HG03139 (cell line): ENCODE measurements around the gene COMP.
"Not testable (repeated sequence)": the region's sequence is repeated elsewhere in the genome, so short reads cannot be mapped to it uniquely, and the experiment has no call there.

ENCODE experiments used
- ATAC-seq: cut with Tn5 transposase; IDR thresholded peaks from one replicate; pipeline ENCODE4 v1.9.1; 2021; ENCODE audit not compliant: unreplicated experiment

COMP gene

DNA sequence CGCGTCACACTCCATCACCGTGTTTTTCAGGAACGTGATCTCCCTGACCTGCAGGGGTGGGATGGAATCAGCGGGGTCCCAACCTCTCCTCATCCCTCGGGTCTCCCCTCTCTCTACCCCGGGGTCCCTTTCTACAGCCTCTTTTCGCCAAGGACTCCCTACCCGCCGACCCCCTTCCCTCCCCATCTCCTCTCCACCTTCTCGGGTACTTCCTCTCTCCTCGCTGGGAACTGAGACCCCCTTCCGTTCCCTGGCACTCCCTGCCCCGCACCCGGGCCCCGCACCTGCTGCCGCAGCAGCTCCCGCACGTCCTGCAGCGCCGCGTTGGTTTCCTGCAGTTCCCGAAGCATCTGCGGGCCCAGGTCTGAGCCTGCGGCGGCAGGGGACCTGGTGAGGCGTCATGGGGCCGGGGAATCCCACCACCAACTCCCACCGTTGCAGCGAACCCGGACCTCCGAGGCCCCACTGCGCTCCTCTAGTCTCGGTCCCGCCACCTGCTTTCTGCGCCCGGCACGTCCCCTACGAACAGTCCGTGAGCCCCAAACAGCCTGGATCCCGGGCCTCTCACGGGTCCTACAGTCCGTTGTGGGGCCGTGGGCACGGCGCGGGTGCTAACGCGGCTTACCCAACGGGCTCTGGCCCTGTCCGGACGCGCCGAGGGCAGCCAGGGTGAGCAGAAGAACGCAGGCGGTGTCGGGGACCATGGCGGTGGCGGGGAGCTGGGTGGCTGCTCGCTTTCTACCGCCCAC, at the start of gene COMP:
Gene COMP (minus strand): TSS at position 740 of the 749 bp plus-strand sequence. CDS start 36 bp downstream, at position 704.
- ATAC-seq, result no peak

DNA sequence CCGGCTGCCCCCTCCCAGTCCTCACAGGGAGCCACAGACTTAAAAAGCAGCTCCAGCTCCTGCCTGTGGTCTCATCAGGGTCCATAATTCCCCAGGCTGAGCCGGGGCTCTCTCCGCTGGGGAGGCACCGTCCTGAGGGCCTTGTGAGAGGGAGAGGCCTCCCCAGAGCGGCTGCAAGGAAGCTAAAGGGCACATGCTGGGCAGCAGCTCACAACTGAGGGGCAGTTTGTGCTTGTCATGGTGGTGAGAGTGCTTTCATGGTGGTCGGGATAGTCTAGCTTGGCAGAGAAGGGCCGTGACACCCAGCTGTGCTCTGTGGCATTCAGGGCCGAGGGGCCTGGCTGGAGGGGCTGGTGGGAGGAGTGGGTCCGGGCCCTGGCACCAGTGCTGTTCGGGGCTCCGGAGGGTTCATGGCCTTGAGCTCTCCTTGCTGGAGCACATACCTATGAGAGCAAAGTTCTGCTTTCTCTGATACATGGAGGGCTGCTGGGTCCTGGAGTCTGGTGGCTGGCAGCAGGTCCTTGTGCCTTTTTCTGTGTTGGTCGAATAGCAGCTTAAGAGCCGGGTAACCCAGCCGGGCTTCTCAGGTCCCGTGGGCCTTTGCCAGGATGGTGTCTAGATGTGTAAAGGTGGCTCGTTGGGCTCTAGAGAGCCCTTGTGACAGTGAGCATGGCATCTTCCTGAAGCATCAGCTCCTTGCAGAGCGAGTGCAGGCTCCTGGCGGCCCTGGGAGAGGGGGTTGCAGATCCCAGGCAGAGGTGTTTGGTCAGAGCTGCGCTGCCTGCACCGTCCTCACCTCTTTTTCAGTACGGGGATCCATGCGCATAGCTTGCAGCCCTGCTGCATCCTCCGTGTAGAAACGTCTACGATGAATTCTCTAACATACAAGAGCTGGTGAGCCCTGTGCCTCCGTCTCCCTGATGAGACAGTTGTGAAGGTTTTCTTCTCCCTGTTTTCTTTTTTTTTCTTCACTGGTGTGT, 49.5 kb upstream of the COMP start:
- no peak for ATAC-seq

DNA sequence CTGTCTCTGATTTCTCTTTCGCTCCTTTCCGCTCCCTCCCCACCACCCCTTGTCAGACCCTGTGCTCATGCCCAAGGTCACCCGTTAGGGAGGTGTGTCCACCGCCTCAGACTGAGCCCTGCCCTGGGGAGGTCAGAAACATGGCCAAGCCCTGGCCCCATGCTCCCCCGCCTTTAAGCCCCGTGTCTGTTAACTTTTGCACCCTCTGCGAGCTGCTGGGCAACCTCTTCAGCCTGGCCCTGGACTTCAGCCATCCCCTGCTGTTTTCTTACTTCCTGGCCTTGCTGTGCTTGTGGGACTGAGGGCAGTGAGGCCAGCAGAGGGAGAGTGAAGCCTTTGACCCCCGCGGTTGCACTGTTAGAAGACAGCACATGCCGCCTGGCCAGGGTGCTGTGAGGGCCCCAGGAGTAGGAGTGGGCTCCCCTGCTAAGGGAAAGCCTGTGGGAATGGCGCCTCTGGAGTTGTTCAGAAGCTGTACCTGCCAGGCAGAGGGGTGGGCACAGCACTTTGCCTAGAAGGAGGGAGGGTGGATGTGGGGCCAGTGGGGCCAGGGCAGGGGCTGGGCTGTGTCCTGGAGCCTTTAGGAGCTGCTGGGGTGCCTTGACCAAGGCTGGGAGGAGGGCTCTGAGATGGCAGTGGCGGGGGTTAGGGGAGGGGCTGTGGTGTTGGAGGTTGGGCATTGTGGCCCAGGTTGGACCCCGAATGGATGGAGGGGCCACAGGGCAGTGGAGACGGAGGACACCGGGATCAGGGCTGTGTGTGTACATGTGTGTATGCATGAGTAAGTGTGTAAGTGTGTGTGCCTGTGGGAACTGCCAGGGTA, 48.6 kb upstream of the COMP start:
- no peak for ATAC-seq

DNA sequence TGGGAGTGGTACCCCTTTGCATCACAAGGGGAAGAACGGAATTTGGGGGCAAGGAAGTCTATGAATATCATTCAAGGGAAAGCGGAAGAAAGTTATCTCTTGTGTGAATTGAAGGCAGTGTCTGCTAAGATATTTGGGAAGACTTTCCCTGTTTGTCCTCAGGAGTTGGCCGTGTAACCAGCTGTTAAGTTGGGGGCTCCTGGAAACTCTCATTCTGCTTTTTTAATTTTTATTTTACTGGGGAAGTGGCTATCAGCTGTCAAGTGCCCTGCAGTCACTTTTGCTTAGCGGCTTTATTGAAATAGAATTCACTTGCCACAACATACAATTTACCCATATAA, 43.5 kb upstream of the COMP start:
- no peak for ATAC-seq

DNA sequence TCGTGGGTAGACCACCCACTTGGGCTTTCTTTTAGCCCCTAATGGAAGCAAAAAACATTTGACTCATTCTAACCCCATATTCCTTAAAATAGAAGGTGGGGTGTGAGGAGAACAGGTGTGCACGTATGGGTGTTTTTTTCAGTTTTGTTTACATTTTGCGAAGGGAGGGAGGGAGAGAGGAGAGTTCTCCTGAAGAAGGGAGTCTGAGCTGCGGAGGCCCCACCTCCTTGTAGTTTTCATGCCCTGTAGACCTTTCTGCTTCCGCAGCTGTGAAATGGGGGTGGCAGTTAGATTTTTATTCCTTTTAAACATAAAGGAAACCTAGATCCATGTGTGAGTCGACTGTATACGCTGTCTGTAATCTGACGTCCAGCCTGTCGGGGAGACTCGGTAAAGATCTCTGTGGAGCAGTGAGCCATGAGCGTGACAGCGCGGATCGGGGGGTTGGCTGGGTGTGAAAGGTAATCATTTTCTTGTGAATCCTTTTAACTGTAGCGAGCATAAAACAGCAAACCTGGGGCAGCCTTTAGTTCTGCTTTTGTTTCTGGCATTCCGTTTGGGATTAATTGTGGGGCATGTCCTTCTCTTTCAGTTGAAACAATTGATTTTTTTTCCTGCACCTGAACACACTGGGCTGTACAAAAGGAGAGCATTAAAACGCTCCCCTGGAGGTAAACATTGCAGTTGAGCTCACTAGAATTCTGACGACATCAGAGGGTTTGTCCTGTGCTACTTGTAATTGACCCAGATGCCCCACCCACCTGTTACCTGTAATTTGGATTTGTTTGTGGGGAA, 42.9 kb upstream of the COMP start:
- ATAC-seq, result no peak

DNA sequence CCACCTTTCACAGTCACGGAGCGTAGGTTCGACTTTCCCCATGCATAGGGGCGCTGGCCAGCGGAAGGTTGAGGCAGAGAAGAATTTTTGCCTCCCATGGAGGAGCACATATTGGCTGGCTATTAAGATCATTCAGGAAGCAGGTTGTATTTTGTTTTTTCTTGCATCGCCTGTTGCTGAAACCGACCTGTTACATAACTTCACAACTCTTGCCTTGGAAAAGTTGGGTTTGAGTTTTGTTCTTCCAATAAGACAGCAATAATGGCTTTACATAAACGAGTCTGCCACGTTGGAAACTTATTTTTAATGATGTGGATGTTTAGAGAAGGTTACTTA, 42.0 kb upstream of the COMP start:
- ATAC-seq, result no peak

DNA sequence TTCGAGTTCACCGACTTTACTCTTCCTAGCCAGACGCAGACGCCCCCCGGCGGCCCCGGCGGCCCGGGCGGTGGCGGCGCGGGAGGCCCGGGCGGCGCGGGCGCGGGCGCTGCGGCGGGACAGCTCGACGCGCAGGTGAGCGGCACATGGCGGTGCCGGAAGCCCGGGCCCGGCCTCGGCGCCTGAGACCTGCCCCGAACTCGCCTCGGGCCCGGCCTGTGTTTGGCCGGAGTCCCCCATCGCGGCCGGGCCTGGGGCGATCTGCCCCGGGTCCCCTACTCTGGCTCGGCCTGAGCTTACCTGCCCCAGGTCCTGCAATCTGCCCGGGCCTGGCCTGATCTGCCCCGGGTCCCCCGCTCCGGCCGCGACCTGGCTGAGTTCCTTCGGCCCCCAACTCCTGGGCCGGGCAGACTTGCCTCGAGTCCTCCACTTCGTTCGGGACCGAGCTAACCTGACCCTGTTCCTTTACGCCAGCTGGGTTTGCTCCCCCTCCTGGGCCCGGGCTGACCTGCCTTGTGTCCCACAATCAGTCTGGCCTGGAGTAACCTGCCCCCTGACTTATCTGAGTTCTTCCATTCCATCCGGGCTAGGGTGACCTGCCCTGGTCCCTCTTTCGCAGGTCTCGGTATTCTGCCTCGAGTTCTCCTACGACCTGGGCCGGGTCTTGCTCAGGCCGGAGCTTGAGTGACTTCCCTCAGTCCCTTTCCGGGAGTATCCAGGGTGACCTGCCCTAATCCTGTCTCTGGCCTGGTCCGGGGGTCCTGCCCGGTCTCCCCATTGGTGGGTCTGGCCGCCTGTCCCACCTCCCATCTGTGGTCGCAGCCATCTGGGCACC, 41.4 kb upstream of the COMP start:
- ATAC-seq, result peak; percentile 21

DNA sequence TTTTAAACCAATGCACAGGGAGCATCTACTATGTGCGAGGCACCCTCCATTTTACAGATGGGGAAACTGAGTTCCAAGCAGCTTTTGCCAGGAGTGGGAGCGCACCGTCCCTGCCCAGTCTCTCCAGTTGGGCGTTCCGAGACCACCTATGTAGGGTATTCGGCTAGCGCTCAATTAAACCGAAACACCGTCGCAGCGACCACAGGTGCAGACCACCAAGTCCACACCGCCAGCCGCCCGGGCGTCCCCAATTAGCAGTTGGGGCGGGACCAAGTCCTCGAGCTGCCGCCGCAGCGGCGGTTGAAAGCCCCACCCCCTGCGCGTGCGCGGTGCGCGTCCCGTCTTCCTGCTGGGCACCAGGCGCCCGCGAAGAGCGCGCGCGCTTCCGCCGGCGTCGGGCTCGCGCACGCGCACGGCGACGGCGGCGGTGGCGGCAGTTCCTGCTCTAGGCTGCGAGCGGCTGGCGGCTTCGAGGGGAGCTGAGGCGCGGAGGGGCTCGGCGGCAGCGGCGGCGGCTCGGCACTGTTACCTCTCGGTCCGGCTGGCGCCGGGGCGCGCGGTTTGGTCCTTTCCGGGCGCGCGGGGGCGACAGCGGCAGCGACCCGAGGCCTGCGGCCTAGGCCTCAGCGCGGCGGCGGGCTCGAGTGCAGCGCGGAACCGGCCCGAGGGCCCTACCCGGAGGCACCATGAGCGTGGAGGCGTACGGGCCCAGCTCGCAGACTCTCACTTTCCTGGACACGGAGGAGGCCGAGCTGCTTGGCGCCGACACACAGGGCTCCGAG, 40.6 kb upstream of the COMP start, which contains the start of gene UPF1:
Gene UPF1 (plus strand): TSS at position 436 of the 782 bp plus-strand sequence. CDS start 251 bp downstream, at position 687.
- peak; percentile 70 for ATAC-seq

DNA sequence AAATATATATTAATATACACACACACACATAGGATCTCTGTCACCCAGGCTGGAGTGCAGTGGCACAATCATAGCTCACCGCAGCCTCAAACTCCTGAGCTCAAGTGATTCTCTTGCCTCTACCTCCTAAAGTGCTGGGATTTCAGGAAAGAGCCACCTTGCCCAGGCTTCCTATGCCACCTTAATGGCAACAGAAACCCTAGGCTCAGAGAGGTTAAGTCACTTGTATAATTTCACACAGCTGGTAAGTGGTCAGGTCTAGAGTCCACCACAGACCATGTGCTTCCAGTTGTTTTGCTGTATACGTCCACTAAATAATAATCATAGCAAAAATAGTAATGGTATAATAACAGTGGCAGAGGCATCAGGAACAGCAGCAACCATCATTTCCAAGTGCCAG, 39.4 kb upstream of the COMP start:
- no peak for ATAC-seq

DNA sequence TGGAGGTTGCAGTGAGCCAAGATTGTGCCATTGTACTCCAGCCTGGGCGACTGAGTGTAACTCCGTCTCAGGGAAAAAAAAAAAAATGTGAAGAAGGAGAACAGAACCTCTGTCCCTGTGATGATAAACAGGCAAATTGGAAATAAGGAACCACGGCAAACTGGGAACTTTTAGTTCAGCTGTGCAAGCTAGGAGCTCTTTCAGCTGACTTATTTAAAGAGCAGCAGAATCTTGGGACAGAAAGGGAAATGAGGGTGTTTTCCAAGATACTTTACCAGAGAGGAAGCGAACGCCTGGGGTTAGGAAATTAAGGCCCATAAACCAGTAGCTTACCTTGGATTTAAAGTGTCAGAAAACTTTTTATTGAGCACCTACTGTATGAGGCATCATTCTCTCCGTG, 37.7 kb upstream of the COMP start:
- no peak for ATAC-seq

DNA sequence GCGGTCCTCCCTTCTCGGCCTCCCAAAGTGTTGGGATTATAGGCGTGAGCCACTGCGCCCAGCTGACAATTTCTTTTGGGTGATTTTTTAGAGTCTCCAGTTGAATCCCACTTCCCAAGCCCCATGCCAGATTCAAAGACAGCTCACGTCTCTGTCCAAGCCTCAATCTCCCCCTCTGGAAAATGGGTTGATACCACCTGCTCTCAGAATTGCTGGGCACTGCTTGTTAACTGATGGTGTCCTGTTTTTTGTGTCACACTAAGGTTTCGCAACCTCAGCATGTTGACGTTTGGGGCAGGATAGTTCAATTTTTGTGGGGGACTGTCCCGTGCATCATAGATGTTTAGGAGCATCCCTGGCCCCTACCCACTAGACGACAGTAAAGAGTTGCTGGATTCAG, 26.5 kb upstream of the COMP start:
- no peak for ATAC-seq

DNA sequence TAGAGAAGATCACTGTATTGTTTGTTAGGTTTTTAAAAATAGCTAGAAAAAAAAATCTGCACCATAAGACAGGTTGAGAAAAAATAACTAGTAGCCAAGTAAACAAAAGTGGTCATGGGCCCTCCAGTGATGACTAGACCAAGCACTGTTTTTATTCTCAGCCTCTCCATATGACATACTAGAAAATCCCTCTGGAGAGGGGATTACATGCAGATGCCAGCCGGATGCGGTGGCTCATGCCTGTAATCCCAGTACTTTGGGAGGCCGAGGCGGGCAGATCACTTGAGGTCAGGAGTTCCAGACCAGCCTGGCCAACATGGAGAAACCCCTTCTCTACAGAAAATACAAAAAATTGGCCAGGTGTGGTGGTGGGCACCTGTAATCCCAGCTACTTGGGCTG, 25.5 kb upstream of the COMP start:
- not testable (repeated sequence) for ATAC-seq

DNA sequence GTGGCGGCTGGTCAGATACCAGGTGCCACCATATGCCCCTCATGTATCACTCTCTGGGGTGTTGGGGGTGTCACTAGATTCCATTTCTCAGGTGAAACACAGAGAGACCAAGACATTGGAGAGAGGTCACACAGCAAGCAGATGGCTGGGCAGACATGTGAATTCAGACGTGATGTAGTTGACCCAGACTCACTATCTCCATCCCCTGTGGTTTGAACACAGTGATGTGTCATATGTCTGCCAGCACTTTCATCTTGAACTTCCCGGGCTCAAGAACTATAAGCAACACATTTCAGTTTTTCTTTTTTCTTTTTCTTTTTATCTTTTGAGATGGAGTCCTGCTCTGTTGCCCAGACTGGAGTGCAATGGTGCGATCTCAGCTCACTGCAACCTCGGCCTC, 24.6 kb upstream of the COMP start:
- ATAC-seq, result no peak

DNA sequence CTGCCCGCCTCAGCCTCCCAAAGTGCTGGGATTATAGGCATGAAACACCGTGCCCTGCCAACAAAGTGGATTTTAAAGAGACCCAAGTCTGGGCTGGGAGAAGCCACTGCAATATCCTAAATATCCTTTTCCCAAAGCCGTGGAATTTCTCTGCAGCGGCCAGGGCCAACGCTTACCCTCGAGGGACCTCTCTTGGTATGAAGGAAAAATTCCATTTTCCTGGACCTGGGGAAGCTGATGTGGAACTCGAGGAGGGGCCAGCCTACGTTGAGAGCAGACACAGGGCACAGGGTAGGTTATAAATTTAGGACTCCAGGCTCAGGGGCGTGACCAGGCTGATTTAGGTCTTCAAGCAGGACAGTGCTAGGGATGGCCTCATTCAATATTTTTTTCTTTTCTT, 23.0 kb upstream of the COMP start:
- no peak for ATAC-seq

DNA sequence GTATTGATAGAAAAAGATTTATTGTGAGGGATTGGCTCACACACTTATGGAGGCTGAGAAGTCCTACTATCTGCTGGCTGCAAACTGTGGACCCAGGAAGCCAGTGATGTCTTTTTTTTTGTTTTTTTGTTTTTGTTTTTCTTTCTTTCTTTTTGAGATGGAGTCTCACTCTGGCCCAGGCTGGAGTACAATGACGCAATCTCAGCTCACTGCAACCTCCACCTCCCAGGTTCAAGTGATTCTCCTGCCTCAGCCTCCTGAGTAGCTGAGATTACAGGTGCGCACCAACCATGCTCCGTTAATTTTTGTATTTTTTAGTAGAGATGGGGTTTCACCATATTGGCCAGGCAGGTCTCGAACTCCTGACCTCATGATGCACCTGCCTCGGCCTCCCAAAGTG, 20.5 kb upstream of the COMP start:
- not testable (repeated sequence) for ATAC-seq

DNA sequence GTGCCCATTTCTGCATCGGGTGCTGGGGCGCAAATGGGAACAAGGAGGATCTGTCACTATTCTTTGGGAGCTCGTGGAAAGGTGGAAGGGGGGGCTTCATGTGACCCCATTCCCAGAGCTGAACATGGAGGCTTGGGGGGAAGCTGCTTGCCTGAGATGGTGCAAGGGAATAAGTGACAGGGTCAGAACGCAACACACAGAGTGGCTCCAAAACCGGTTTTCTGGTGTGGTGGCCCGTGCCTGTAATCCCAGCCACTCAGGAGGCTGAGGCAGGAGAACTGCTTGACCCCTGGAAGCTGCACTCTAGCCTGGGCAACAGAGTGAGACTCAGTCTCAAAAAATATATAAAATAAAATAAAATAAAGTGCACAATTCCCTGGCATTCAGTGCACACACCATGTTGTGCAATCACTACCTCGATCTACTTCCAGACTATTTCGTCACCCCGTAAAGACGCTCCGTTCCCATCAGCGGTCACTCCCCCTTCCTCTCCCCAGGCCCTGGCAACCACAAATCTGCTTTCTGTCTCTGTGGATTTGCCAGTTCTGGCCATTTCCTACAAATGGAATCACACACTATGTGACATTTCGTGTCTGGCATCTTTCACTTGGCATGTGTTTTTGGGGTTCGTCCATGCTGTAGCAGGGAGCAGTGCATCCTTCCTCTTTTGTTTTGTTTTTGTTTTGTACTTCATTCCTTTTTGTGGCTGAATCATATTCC, 18.2 kb upstream of the COMP start:
- no peak for ATAC-seq

DNA sequence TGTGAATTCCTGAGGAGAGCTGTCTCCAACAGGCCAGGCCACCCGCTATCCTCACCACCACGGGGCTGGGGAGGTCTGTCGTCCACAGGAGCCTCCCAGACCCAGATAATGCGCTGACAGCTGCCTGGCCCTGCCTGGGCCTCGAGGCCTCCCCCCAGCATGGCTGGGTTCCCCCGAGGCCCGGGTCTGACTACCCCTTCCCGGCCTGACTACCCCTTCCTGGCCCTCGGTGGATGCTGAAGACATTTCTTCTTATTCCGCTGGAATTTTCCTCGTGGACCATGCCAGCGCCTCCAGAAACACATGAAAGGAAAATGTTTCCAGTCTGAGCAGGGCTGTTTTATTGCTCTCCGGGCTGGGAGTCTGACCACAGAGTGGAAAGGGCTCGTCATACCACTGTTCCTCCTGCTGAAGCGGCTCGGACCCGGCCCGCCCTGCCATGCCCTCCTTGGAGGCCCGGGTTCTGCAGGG, 16.8 kb upstream of the COMP start:
- ATAC-seq, result no peak

DNA sequence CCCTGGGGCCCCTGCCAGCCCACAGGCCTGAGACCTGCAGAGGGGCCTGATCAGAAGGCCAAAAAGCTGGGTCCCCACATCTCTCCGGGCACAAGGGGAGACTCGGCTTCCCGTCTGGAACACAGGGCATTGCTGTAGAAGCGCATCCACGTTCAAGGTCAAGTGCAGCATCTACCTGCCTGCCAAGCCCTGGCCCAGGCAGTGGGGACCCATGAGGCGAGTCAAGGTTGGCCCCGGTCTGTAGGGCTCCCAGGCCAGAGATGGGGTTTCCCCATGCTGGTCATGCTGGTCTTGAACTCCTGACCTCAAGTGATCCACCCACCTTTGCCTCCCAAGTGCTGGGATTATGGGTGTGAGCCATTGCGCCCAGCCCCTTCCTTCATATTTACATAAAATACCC, 13.5 kb upstream of the COMP start:
- no peak for ATAC-seq
